SKM-1 (cell line): ENCODE results near the gene CCNK.

Experiments
- DNase-seq: peaks from one replicate; lab custom pipeline; 2025; ENCODE audit not compliant: unreplicated experiment; lab: John Stamatoyannopoulos, UW

The CCNK gene

GRCh38 chr14:99480917-99481744 lies at the start of gene CCNK:
Gene CCNK (plus strand): TSS chr14:99481409. CDS start chr14:99492678, 11,269 bp downstream.
- peak; percentile 71 for DNase-seq

- DNase-seq: no peak
These were observed 49.2 kb upstream of the CCNK start for GRCh38 chr14:99431986-99432385.

- no peak for DNase-seq
These were observed 48.7 kb upstream of the CCNK start for GRCh38 chr14:99432485-99432884.

- no peak for DNase-seq
These were observed 45.9 kb upstream of the CCNK start for GRCh38 chr14:99435327-99435726.

GRCh38 chr14:99436247-99437180 lies 44.7 kb upstream of the CCNK start:
- no peak for DNase-seq

- no peak for DNase-seq
These were observed 43.5 kb upstream of the CCNK start for GRCh38 chr14:99437706-99438105.

GRCh38 chr14:99440278-99440677 lies 40.9 kb upstream of the CCNK start:
- no peak for DNase-seq

- no peak for DNase-seq
These were observed 39.9 kb upstream of the CCNK start for GRCh38 chr14:99441157-99441870.

- DNase-seq: no peak
These were observed 39.3 kb upstream of the CCNK start for GRCh38 chr14:99441918-99442317.

- no peak for DNase-seq
These were observed 35.3 kb upstream of the CCNK start for GRCh38 chr14:99445931-99446330.

GRCh38 chr14:99447739-99448138 lies 33.5 kb upstream of the CCNK start:
- no peak for DNase-seq

- DNase-seq: no peak
These were observed 30.9 kb upstream of the CCNK start for GRCh38 chr14:99450266-99450665.

- no peak for DNase-seq
These were observed 30.0 kb upstream of the CCNK start for GRCh38 chr14:99451234-99451633.

GRCh38 chr14:99452968-99453367 lies 28.2 kb upstream of the CCNK start:
- no peak for DNase-seq

GRCh38 chr14:99454246-99454645 lies 27.0 kb upstream of the CCNK start:
- no peak for DNase-seq

GRCh38 chr14:99459481-99460100 lies 21.6 kb upstream of the CCNK start:
- DNase-seq: no peak

GRCh38 chr14:99460793-99461192 lies 20.4 kb upstream of the CCNK start:
- no peak for DNase-seq

- DNase-seq: no peak
These were observed 19.7 kb upstream of the CCNK start for GRCh38 chr14:99461411-99462085.

- no peak for DNase-seq
These were observed 19.0 kb upstream of the CCNK start for GRCh38 chr14:99462210-99462609.

- DNase-seq: no peak
These were observed 17.2 kb upstream of the CCNK start for GRCh38 chr14:99463974-99464373.
